CD4-positive, alpha-beta memory T cell (primary cell): ENCODE measurements around the gene ACAT2. TPM values are rescaled to one million over a fixed set of nuclear protein-coding genes. Genes with fewer than 3 reads are reported as not detected.
"Not testable (repeated sequence)": the region's sequence is repeated elsewhere in the genome, so short reads cannot be mapped to it uniquely, and the experiment has no call there.

Source experiments
- CTCF ChIA-PET: fragments of 350-600 bp; sonication (Branson Sonifier 250); formaldehyde crosslinking; loops from one replicate; lab custom pipeline; 2021; ENCODE audit warnings: inconsistent platforms; ENCODE audit not compliant: partially characterized antibody; lab: Charles Lee
- POLR2A ChIA-PET: fragments of 350-600 bp; sonication (Branson Sonifier 250); formaldehyde crosslinking; loops from one replicate; lab custom pipeline; 2021; ENCODE audit not compliant: partially characterized antibody; lab: Charles Lee
- DNase-seq, 5 donors: peaks; one replicate each; pipeline versions ENCODE4 v3.0.0 to v3.0.0-alpha.2; 2020 to 2022; ENCODE audit warnings: mixed read lengths in 1 of 5
- H3K27ac ChIP-seq: one replicate; pipeline ENCODE4 v1.7.0; 2013; ENCODE audit warnings: low read depth, low read length
- H3K27me3 ChIP-seq: 2 replicates; pipeline ENCODE4 v1.7.0; 2013; ENCODE audit warnings: mild to moderate bottlenecking, low read length, moderate library complexity; ENCODE audit not compliant: insufficient read depth
- H3K36me3 ChIP-seq: 2 replicates; pipeline ENCODE4 v1.7.0; 2013; ENCODE audit warnings: mild to moderate bottlenecking, low read length, moderate library complexity; ENCODE audit not compliant: insufficient read depth
- H3K4me1 ChIP-seq: 2 replicates; pipeline ENCODE4 v1.7.0; 2013; ENCODE audit warnings: mild to moderate bottlenecking, low read length, moderate library complexity; ENCODE audit not compliant: insufficient read depth
- H3K4me3 ChIP-seq, 2 donors: one replicate each; pipeline ENCODE4 v1.7.0; 2013; ENCODE audit warnings: low read length in 2 of 2, mild to moderate bottlenecking in 1 of 2
- H3K9me3 ChIP-seq, 2 donors: one replicate each; pipeline ENCODE4 v1.7.0; 2013; ENCODE audit warnings: low read length in 2 of 2, control low read depth in 1 of 2; ENCODE audit not compliant: control insufficient read depth in 1 of 2
- H3K27ac Mint-ChIP-seq, 7 donors: one replicate each; pipeline ENCODE4 v1.8.0; 2020 to 2021; ENCODE audit warnings: mixed read lengths in 7 of 7, mild to moderate bottlenecking in 6 of 7, inconsistent platforms in 3 of 7, moderate library complexity in 3 of 7
- H3K27me3 Mint-ChIP-seq, 2 donors: one replicate each; pipeline ENCODE4 v1.8.0; 2020 to 2021; ENCODE audit warnings: mixed read lengths in 2 of 2
- H3K36me3 Mint-ChIP-seq, 2 donors: one replicate each; pipeline ENCODE4 v1.8.0; 2020 to 2021; ENCODE audit warnings: mixed read lengths in 2 of 2, inconsistent platforms in 1 of 2, mild to moderate bottlenecking in 1 of 2
- H3K4me1 Mint-ChIP-seq, 4 donors: one replicate each; pipeline ENCODE4 v1.8.0; 2020 to 2021; ENCODE audit warnings: mixed read lengths in 4 of 4, mild to moderate bottlenecking in 1 of 4
- H3K4me3 Mint-ChIP-seq, 8 donors: one replicate each; pipeline ENCODE4 v1.8.0; 2020 to 2021; ENCODE audit warnings: mixed read lengths in 8 of 8, mild to moderate bottlenecking in 7 of 8, moderate library complexity in 6 of 8, inconsistent platforms in 3 of 8
- H3K9me3 Mint-ChIP-seq, 8 donors: one replicate each; pipeline ENCODE4 v1.8.0; 2020 to 2021; ENCODE audit warnings: mixed read lengths in 8 of 8, mild to moderate bottlenecking in 5 of 8, inconsistent platforms in 3 of 8, moderate library complexity in 1 of 8
- intact Hi-C: fragments of 100-400 bp; cut with micrococcal nuclease; formaldehyde crosslinking; loops from one replicate; pipeline ENCODE4 v1.15.1; 2023
- polyA plus RNA-seq, 2 donors: library from polyadenylated mRNA; unstranded; fragments of 300-500 nt; fragmentation: Illumina TruSeq; gene quantifications; one replicate each; pipeline ENCODE4 v1.2.3, GENCODE V29; 2021
- total RNA-seq, 2 experiments: library from RNA; stranded (reverse); gene quantifications; one replicate each; pipeline ENCODE4 v1.2.3, GENCODE V29; 2021

The ACAT2 gene
- total and polyA plus RNA-seq, 4 experiments from 2014 or later: 30.5 to 53.2 (median 37.2) TPM

- no peak overlapping the region for H3K4me3 ChIP-seq
- H3K36me3 ChIP-seq: no peaks in the 10 kb centered on the region
- H3K27ac ChIP-seq: no peak overlapping the region
- H3K27me3 Mint-ChIP-seq: no peaks in the 10 kb centered on the region
- no peaks in the 10 kb centered on the region for H3K36me3 Mint-ChIP-seq
- intact Hi-C loops: no loop called here
- peak overlapping the region in 3 of 7 donors; percentile 77 to 84 (median 80) for H3K27ac Mint-ChIP-seq
- ChIA-PET POLR2A (no interaction called here), CTCF (no interaction called here)
- H3K27me3 ChIP-seq: no peaks in the 10 kb centered on the region
- no peaks in the 10 kb centered on the region for H3K9me3 ChIP-seq
- no peak for DNase-seq
- no peak overlapping the region for H3K4me3 Mint-ChIP-seq
- no peaks in the 10 kb centered on the region for H3K9me3 Mint-ChIP-seq
- peaks cover 11 to 14% (median 12%) of the 10 kb centered on the region in 4 donors for H3K4me1 Mint-ChIP-seq
- peaks cover 10% of the 10 kb centered on the region for H3K4me1 ChIP-seq
Observed at GRCh38 chr6:159815410-159815809, 53.6 kb downstream of the ACAT2 start.

DNA sequence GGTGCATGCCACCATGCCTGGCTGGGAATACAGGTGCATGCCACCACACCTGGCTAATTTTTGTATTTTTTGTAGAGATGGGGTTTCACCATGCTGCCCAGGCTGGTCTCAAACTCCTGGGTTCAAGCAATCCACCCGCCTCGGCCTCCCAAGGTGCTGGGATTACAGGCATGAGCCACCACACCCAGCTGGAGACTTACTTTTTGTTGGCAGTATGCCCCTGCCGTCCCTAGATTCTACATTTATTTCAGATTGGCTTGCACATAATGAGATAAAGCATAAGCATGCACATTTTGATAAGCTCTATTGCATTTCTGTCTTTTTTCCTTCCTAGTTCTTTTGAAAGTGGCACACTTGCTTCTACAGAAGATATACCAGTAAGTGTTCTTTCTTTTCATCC is 54.9 kb downstream of the ACAT2 start:
- intact Hi-C loops, H3K9me3 Mint-ChIP-seq, H3K4me3 ChIP-seq, H3K36me3 Mint-ChIP-seq, H3K27ac Mint-ChIP-seq, H3K27me3 ChIP-seq, CTCF ChIA-PET, H3K4me3 Mint-ChIP-seq, POLR2A ChIA-PET, DNase-seq, H3K9me3 ChIP-seq, H3K36me3 ChIP-seq, H3K27ac ChIP-seq, H3K27me3 Mint-ChIP-seq: not testable (repeated sequence)
- H3K4me1 Mint-ChIP-seq: peaks cover 13 to 27% (median 15%) of the 10 kb centered on the region in 4 donors
- peaks cover 13% of the 10 kb centered on the region for H3K4me1 ChIP-seq

GRCh38 chr6:159817951-159818739 is 56.3 kb downstream of the ACAT2 start:
- no peak overlapping the region for H3K27ac ChIP-seq
- no peaks in the 10 kb centered on the region for H3K27me3 ChIP-seq
- no peaks in the 10 kb centered on the region for H3K9me3 ChIP-seq
- no peaks in the 10 kb centered on the region for H3K36me3 ChIP-seq
- DNase-seq: no peak
- peaks cover 13% of the 10 kb centered on the region for H3K4me1 ChIP-seq
- intact Hi-C loops: no loop called here
- no peaks in the 10 kb centered on the region for H3K9me3 Mint-ChIP-seq
- H3K4me3 Mint-ChIP-seq: no peak overlapping the region
- peaks cover 0 to 2% of the 10 kb centered on the region in 2 donors for H3K36me3 Mint-ChIP-seq
- no peak overlapping the region for H3K4me3 ChIP-seq
- H3K4me1 Mint-ChIP-seq: peaks cover 13 to 28% (median 15%) of the 10 kb centered on the region in 4 donors
- POLR2A ChIA-PET: interaction anchor here (2.5 kb wide), 1 partner anchor 125 kb away, joined by 8 read pairs; the partner anchor contains the start of gene SOD2
- CTCF ChIA-PET: no interaction called here
- H3K27me3 Mint-ChIP-seq: no peaks in the 10 kb centered on the region
- H3K27ac Mint-ChIP-seq: peak overlapping the region in 1 of 7 donors; percentile 6

DNA sequence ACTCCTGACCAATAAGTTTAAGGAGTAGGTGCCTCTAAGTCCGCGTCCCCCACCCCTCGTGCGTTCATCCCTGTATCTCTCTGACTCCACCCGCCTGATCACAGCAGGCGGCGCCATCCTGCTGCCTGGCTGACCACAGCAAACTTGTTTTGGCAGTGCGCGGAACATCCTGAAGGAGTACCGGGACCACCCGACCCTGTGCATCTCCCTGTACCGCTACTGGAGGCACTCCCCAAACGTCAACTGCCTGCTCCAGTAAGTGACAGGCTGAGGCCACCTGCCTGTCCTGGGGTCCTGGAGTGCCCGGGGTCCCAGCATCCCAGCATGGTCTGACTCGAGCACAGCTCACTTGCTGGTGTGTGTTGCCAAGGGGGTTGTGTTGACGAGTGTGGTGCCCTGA is 57.3 kb downstream of the ACAT2 start:
- no peaks in the 10 kb centered on the region for H3K9me3 Mint-ChIP-seq
- H3K36me3 Mint-ChIP-seq: peaks cover 0 to 9% of the 10 kb centered on the region in 2 donors
- ChIA-PET POLR2A (interaction anchor here (1.4 to 2.8 kb wide), 3 partner anchors 30 to 126 kb away, joined by 4 to 23 read pairs (median 8); partner anchors contain the start of genes MRPL18, SOD2 and TCP1), CTCF (no interaction called here)
- H3K27me3 Mint-ChIP-seq: no peaks in the 10 kb centered on the region
- intact Hi-C loops: no loop called here
- Histone ChIP-seq H3K9me3 (no peaks in the 10 kb centered on the region), H3K4me3 (no peak overlapping the region), H3K4me1 (peaks cover 13% of the 10 kb centered on the region), H3K27me3 (no peaks in the 10 kb centered on the region), H3K27ac (no peak overlapping the region), H3K36me3 (no peaks in the 10 kb centered on the region)
- peaks cover 13 to 28% (median 15%) of the 10 kb centered on the region in 4 donors for H3K4me1 Mint-ChIP-seq
- H3K4me3 Mint-ChIP-seq: peak overlapping the region in 3 of 8 donors; percentile 87 to 90 (median 89)
- H3K27ac Mint-ChIP-seq: peak overlapping the region in 4 of 7 donors; percentile 89 to 94 (median 90)
- DNase-seq: no peak

GRCh38 chr6:159819932-159820640 is 58.2 kb downstream of the ACAT2 start:
- ChIA-PET CTCF (interaction anchor here (0.9 to 2.4 kb wide), 5 partner anchors 29 to 130 kb away, joined by 3 to 9 read pairs (median 3); partner anchors contain the start of gene MRPL18), POLR2A (interaction anchor here (0.5 to 2.8 kb wide), 6 partner anchors 14 to 127 kb away, joined by 3 to 23 read pairs (median 4); partner anchors contain the start of genes ACAT2, MRPL18, SOD2 and TCP1)
- Histone ChIP-seq H3K4me3 (peak overlapping the region in 1 of 2 donors; percentile 17), H3K9me3 (no peaks in the 10 kb centered on the region), H3K27ac (no peak overlapping the region), H3K36me3 (no peaks in the 10 kb centered on the region), H3K4me1 (peaks cover 13% of the 10 kb centered on the region), H3K27me3 (no peaks in the 10 kb centered on the region)
- DNase-seq: peak in 4 of 5 donors; percentile 37 to 44 (median 41)
- Mint-ChIP-seq H3K27ac (peak overlapping the region; percentile 5 to 94 (median 89)), H3K36me3 (peaks cover 0 to 10% of the 10 kb centered on the region in 2 donors), H3K4me1 (peaks cover 13 to 28% (median 15%) of the 10 kb centered on the region in 4 donors), H3K27me3 (no peaks in the 10 kb centered on the region), H3K9me3 (no peaks in the 10 kb centered on the region), H3K4me3 (peak overlapping the region; percentile 77 to 90 (median 87))
- intact Hi-C loops: no loop called here

DNA sequence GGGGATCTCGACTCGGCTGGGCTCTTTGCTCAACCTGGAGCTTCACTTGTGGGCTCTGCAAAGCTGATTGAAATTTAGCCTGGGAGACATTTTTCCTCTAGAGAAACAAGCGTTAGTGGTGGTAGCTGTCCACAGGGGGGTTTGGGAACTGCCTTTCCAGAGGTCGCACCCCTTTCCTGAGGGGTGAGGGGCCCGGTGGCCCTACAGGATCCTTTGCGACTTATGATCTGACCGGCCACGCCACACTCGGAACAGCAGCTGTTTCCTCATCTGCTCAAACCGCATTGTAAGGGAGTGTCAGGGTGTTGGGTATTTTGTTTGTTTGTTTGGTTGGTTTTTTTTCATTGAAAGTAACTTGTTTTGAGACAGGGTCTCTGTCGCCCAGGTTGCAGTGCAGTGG is 59.3 kb downstream of the ACAT2 start:
- H3K4me3 ChIP-seq: no peak overlapping the region
- H3K9me3 ChIP-seq: no peaks in the 10 kb centered on the region
- POLR2A ChIA-PET: interaction anchor here (0.6 to 2.8 kb wide), 3 partner anchors 32 to 128 kb away, joined by 3 to 23 read pairs (median 8); partner anchors contain the start of genes MRPL18, SOD2 and TCP1
- Mint-ChIP-seq H3K36me3 (peaks cover 0 to 10% of the 10 kb centered on the region in 2 donors), H3K4me3 (peak overlapping the region in 1 of 8 donors; percentile 46), H3K9me3 (no peaks in the 10 kb centered on the region), H3K4me1 (peaks cover 13 to 28% (median 15%) of the 10 kb centered on the region in 4 donors), H3K27ac (peak overlapping the region in 1 of 7 donors; percentile 22), H3K27me3 (no peaks in the 10 kb centered on the region)
- H3K27me3 ChIP-seq: no peaks in the 10 kb centered on the region
- intact Hi-C loops: no loop called here
- CTCF ChIA-PET: interaction anchor here (2.4 kb wide), 2 partner anchors 100 to 131 kb away, joined by 7 to 9 read pairs; no protein-coding TSS in a partner anchor
- H3K27ac ChIP-seq: no peak overlapping the region
- peaks cover 13% of the 10 kb centered on the region for H3K4me1 ChIP-seq
- no peak for DNase-seq
- no peaks in the 10 kb centered on the region for H3K36me3 ChIP-seq
